ENCODE data around the gene RIPOR3.
"Not testable (repeated sequence)": the region's sequence is repeated elsewhere in the genome, so short reads cannot be mapped to it uniquely, and the experiment has no call there.

Gene RIPOR3

GRCh38 chr20:50569864-50570836 is 121.2 kb downstream of the RIPOR3 start:
- DNase-seq = no peak

- not testable (repeated sequence) for DNase-seq
These were observed 121.9 kb downstream of the RIPOR3 start for GRCh38 chr20:50569487-50569863.

- no peak for DNase-seq
These were observed 122.8 kb downstream of the RIPOR3 start for GRCh38 chr20:50568549-50568942.

GRCh38 chr20:50567860-50568548 is 123.3 kb downstream of the RIPOR3 start:
- no peak for DNase-seq

- DNase-seq = no peak
These were observed 125.5 kb downstream of the RIPOR3 start for GRCh38 chr20:50565871-50566270.

- DNase-seq = no peak
These were observed 126.0 kb downstream of the RIPOR3 start for GRCh38 chr20:50565383-50565782.

- DNase-seq = no peak
These were observed 128.0 kb downstream of the RIPOR3 start for GRCh38 chr20:50563133-50563944.

GRCh38 chr20:50562262-50562701 is 129.1 kb downstream of the RIPOR3 start:
- DNase-seq = no peak

GRCh38 chr20:50561379-50562078 is 129.8 kb downstream of the RIPOR3 start:
- DNase-seq = peak; percentile 74

GRCh38 chr20:50560867-50561266 is 130.5 kb downstream of the RIPOR3 start:
- no peak for DNase-seq

- no peak for DNase-seq
These were observed 131.3 kb downstream of the RIPOR3 start for GRCh38 chr20:50559856-50560638.

- no peak for DNase-seq
These were observed 132.2 kb downstream of the RIPOR3 start for GRCh38 chr20:50559149-50559548.

- DNase-seq = no peak
These were observed 132.8 kb downstream of the RIPOR3 start for GRCh38 chr20:50558483-50558925.

- DNase-seq = no peak
These were observed 133.7 kb downstream of the RIPOR3 start for GRCh38 chr20:50557549-50558134.

- DNase-seq = no peak
These were observed 135.7 kb downstream of the RIPOR3 start for GRCh38 chr20:50555662-50556061.

- no peak for DNase-seq
These were observed 136.4 kb downstream of the RIPOR3 start for GRCh38 chr20:50554694-50555579.

GRCh38 chr20:50552979-50553378 is 138.4 kb downstream of the RIPOR3 start:
- DNase-seq = no peak

GRCh38 chr20:50551288-50551687 is 140.1 kb downstream of the RIPOR3 start:
- no peak for DNase-seq

- DNase-seq = no peak
These were observed 140.8 kb downstream of the RIPOR3 start for GRCh38 chr20:50550531-50550930.

- no peak for DNase-seq
These were observed 142.9 kb downstream of the RIPOR3 start for GRCh38 chr20:50548396-50548795.

Data from left hindlimb (tissue), 1 donor.